K562 (cell line): ENCODE results near the gene PDE6D. TPM values are rescaled to one million over a fixed set of nuclear protein-coding genes. Genes with fewer than 3 reads are reported as not detected.

Experiments used
- ATAC-seq: fragments of 200-7000 bp; cut with Tn5 transposase; 3 replicates; pipeline ENCODE4 v1.9.1; 2020; ENCODE audit warnings: moderate library complexity
- BruUV-seq: library from RNA; stranded (reverse); fragments of 400-500 nt; replicated peaks from 2 replicates; lab custom pipeline; 2021; lab: Mats Ljungman, UMichigan
- CTCF ChIA-PET: fragments of 300-600 bp; formaldehyde crosslinking; extraction: SDS; loops from one replicate; lab custom pipeline; 2021; ENCODE audit warnings: low intra/inter-chr PET ratio; lab: Yijun Ruan, JAX
- POLR2A ChIA-PET: fragments of 300-600, 350-650 bp; sonication (Branson Sonifier 250); formaldehyde crosslinking; extraction: SDS; loops from one replicate; lab custom pipeline; 2021; ENCODE audit warnings: antibody characterized with exemption, inconsistent platforms; lab: Yijun Ruan, JAX
- DNase-seq, 4 experiments: peaks; one replicate each; pipeline versions ENCODE4 v3.0.0 to v3.0.0-alpha.2; 2011 to 2018; ENCODE audit warnings: low spot score in 3 of 4, mixed read lengths in 3 of 4; ENCODE audit errors: extremely low read depth in 1 of 4
- FAIRE-seq: peaks from 2 replicates; lab custom pipeline; 2011; peaks lifted over from hg19 to GRCh38; lab: Jason Lieb, UNC
- H2AFZ ChIP-seq: 2 replicates; pipeline ENCODE4 v1.6.0; 2011; ENCODE audit warnings: low read depth, low read length, control low read depth, inconsistent platforms
- H3K27ac ChIP-seq: fragments of 200-600 bp; 3 replicates; pipeline ENCODE4 v1.8.0; 2011; ENCODE audit warnings: low read depth, mild to moderate bottlenecking, control low read depth, inconsistent platforms, low read length, moderate library complexity, mixed read lengths; ENCODE audit errors: extremely low read depth
- H3K27me3 ChIP-seq, 2 experiments: fragments of 300-600 bp in 1 of 2; 2 replicates in 1 of 2; 3 replicates in 1 of 2; pipeline versions ENCODE4 v1.6.0 to v1.8.0; 2011; ENCODE audit warnings: inconsistent platforms in 2 of 2, low read length in 2 of 2, mild to moderate bottlenecking in 1 of 2, mixed read lengths in 1 of 2, moderate library complexity in 1 of 2; ENCODE audit not compliant: control insufficient read depth in 2 of 2, insufficient read depth in 2 of 2
- H3K36me3 ChIP-seq: fragments of 300-600 bp; 3 replicates; pipeline ENCODE4 v1.8.0; 2011; ENCODE audit warnings: mild to moderate bottlenecking, low read length, inconsistent platforms; ENCODE audit not compliant: control insufficient read depth, insufficient read depth
- H3K4me1 ChIP-seq, 2 experiments: fragments of 200-600 bp in 1 of 2; replicated peaks in 1 of 2; 2 replicates in 1 of 2; 3 replicates in 1 of 2; pipeline versions ENCODE4 v1.5.1 to v1.8.0; 2011; ENCODE audit warnings: inconsistent platforms in 2 of 2, low read length in 2 of 2, mild to moderate bottlenecking in 1 of 2, mixed read lengths in 1 of 2, moderate library complexity in 1 of 2; ENCODE audit not compliant: control insufficient read depth in 2 of 2, insufficient read depth in 2 of 2
- H3K4me2 ChIP-seq: 2 replicates; pipeline ENCODE4 v1.6.1; 2011; ENCODE audit warnings: low read length, control low read depth, inconsistent platforms, mixed read lengths; ENCODE audit not compliant: insufficient read depth
- H3K4me3 ChIP-seq: fragments of 200-600 bp; sonication (generic), shearing (Covaris generic); 2 replicates; pipeline ENCODE4 v1.5.1; 2016; ENCODE audit warnings: control low read depth, inconsistent platforms
- H3K79me2 ChIP-seq: fragments of 200-600 bp; 3 replicates; pipeline ENCODE4 v1.8.0; 2011; ENCODE audit warnings: low read length, inconsistent platforms; ENCODE audit not compliant: control insufficient read depth, insufficient read depth
- H3K9ac ChIP-seq, 2 experiments: 2 replicates each; pipeline versions ENCODE4 v1.6.0 to v1.6.1; 2011; ENCODE audit warnings: low read depth in 2 of 2, low read length in 2 of 2, control low read depth in 1 of 2, inconsistent platforms in 1 of 2, mild to moderate bottlenecking in 1 of 2, mixed read lengths in 1 of 2; ENCODE audit not compliant: insufficient read depth in 1 of 2
- H3K9me1 ChIP-seq: one replicate; pipeline ENCODE4 v1.6.0; 2011; ENCODE audit warnings: inconsistent platforms, mild to moderate bottlenecking, low read length, moderate library complexity; ENCODE audit not compliant: control insufficient read depth, insufficient read depth
- H3K9me3 ChIP-seq: replicated peaks from 2 replicates; pipeline ENCODE4 v1.5.1; 2011; ENCODE audit warnings: low read depth, low read length, inconsistent platforms; ENCODE audit not compliant: control insufficient read depth, insufficient read depth
- H4K20me1 ChIP-seq: replicated peaks from 2 replicates; pipeline ENCODE4 v1.6.1; 2011; ENCODE audit warnings: low read length, inconsistent platforms, mixed read lengths; ENCODE audit not compliant: control insufficient read depth, insufficient read depth
- CBFB ChIP-seq: sonication (generic); formaldehyde crosslinking; IDR thresholded peaks from 2 replicates; pipeline ENCODE4 v1.4.0; 2020; ENCODE audit warnings: mild to moderate bottlenecking, missing genetic modification reagents
- CBX2 ChIP-seq: fragments of 200-600 bp; sonication (generic); IDR thresholded peaks from one replicate; pipeline ENCODE4 v1.6.1; 2012; ENCODE audit warnings: mild to moderate bottlenecking, low read length, inconsistent platforms; ENCODE audit not compliant: insufficient read depth, poor library complexity, severe bottlenecking
- ELF2 ChIP-seq: fragments of 250-450 bp; sonication (Bioruptor Pico); IDR thresholded peaks from 2 replicates; pipeline ENCODE4 v1.5.0; 2021; ENCODE audit warnings: mild to moderate bottlenecking
- HDAC1 ChIP-seq, 2 experiments: fragments of 450-650 bp; IDR thresholded peaks; 2 replicates each; pipeline ENCODE4 v1.6.1; 2016 to 2017; ENCODE audit warnings: inconsistent platforms in 1 of 2, mild to moderate bottlenecking in 1 of 2, moderate library complexity in 1 of 2
- HOXB6 ChIP-seq: fragments of 250-450 bp; sonication (Bioruptor Pico); IDR thresholded peaks from 2 replicates; pipeline ENCODE4 v1.5.1; 2022; ENCODE audit warnings: mild to moderate bottlenecking, borderline replicate concordance
- MTA3 ChIP-seq: fragments of 450-650 bp; formaldehyde crosslinking; IDR thresholded peaks from 2 replicates; pipeline ENCODE4 v1.6.1; 2017; ENCODE audit warnings: mild to moderate bottlenecking, borderline replicate concordance
- POLR2H ChIP-seq: IDR thresholded peaks from 2 replicates; pipeline ENCODE4 v1.6.1; 2016; ENCODE audit warnings: missing genetic modification characterization, low read depth, mild to moderate bottlenecking, control low read depth, missing compliant biosample characterization, moderate library complexity
- SIRT6 ChIP-seq: IDR thresholded peaks from one replicate; pipeline ENCODE4 v1.6.1; 2012; ENCODE audit warnings: low read depth, mild to moderate bottlenecking, control low read depth, inconsistent platforms, low read length, moderate library complexity
- ZKSCAN8 ChIP-seq: fragments of 200-800 bp; sonication (Bioruptor generic); IDR thresholded peaks from 2 replicates; pipeline ENCODE4 v1.6.1; 2016; ENCODE audit warnings: missing genetic modification characterization, missing compliant biosample characterization
- ZNF197 ChIP-seq: fragments of 200-800 bp; sonication (Bioruptor generic); IDR thresholded peaks from 2 replicates; pipeline ENCODE4 v1.6.1; 2016; ENCODE audit warnings: low read depth, missing genetic modification characterization, missing compliant biosample characterization
- ZNF785 ChIP-seq: fragments of 250-450 bp; sonication (Bioruptor Pico); IDR thresholded peaks from 2 replicates; pipeline ENCODE4 v1.4.0; 2020; ENCODE audit warnings: mild to moderate bottlenecking
- in situ Hi-C: fragments of 300-500 bp; cut with MboI; formaldehyde crosslinking; loops from 4 replicates; pipeline ENCODE4 v1.15.0; 2018; ENCODE audit warnings: inconsistent platforms, mixed read lengths
- intact Hi-C: fragments of 100-400 bp; cut with micrococcal nuclease; formaldehyde crosslinking; loops from 2 replicates; pipeline ENCODE4 v1.14.2; 2022
- polyA plus RNA-seq, 8 experiments: library from polyadenylated mRNA; depleted of rRNA in 4 of 8; stranded (reverse) in 5 of 8; unstranded in 3 of 8; fragments of >200 nt; fragmentation: Nextera tagmentation in 2 of 8; fragmentation: Illumina TruSeq in 1 of 8; extraction: Ambion mirVana in 2 of 8; extraction: Trizol in 1 of 8; gene quantifications; 2 replicates each; pipeline versions ENCODE4 v1.2.1 to v1.2.3, GENCODE V29; 2011 to 2014; ENCODE audit warnings: inconsistent platforms in 1 of 8, missing spikeins in 1 of 8
- total RNA-seq, 7 experiments: library from RNA; depleted of rRNA in 6 of 7; stranded (reverse); fragments of >200 nt in 6 of 7; fragmentation: Illumina TruSeq in 2 of 7; extraction: Trizol in 2 of 7; gene quantifications; 2 replicates each; pipeline versions ENCODE4 v1.2.1 to v1.2.3, GENCODE V29; 2011 to 2021; ENCODE audit warnings: low replicate concordance in 1 of 7
- TF ChIP-seq, protein P1 (sequence below): fragments of 250-450 bp; sonication (Bioruptor Pico); IDR thresholded peaks from 2 replicates; pipeline ENCODE4 v1.5.0; 2020; ENCODE audit warnings: mild to moderate bottlenecking, borderline replicate concordance
- TF ChIP-seq, protein P2 (sequence below), 2 experiments: fragments of 250-450 bp in 1 of 2; fragments of 450-650 bp in 1 of 2; sonication (Bioruptor Pico) in 1 of 2; IDR thresholded peaks; 2 replicates each; pipeline versions ENCODE4 v1.6.1 to v1.8.0; 2016 to 2021; ENCODE audit warnings: mild to moderate bottlenecking in 2 of 2, moderate library complexity in 2 of 2, missing compliant biosample characterization in 1 of 2, missing genetic modification characterization in 1 of 2
- TF ChIP-seq, protein P3 (sequence below): sonication (generic); formaldehyde crosslinking; IDR thresholded peaks from 2 replicates; pipeline ENCODE4 v1.8.1; 2022; ENCODE audit warnings: missing genetic modification reagents

The PDE6D gene
- total and polyA plus RNA-seq, 9 of the 15 experiments (the other 6 are each of a cell fraction or from before 2014, with no cell fraction given), result 0.65 to 11.6 (median 7.0) TPM

DNA sequence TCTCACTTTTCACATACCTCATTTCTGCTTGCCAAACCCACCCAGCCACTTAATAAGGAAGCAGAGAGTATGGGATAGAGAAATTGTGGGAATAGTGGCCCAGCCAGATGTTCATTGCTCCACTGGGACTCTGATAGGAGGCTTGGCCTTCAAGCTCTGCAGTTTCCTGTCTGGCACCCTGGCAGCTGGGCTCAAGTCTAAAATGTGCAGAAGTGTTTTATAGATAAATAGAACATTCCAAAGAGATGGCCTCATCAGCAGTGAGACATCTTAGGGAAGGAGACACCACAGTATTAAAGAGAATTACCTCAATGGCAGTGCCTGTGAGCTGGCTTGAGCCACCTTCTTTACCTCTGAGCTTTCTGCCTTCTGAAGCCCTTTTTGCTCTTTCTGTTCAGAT lies 29.8 kb upstream of the PDE6D start:
- Histone ChIP-seq H3K9me3 (no peaks in the 10 kb centered on the region), H4K20me1 (no peaks in the 10 kb centered on the region), H2AFZ (no peak overlapping the region), H3K4me3 (no peak overlapping the region), H3K4me1 (no peaks in the 10 kb centered on the region), H3K4me2 (no peak overlapping the region), H3K36me3 (peaks cover 17% of the 10 kb centered on the region; the same call in 1 of the 3 replicates), H3K27ac (no peak overlapping the region), H3K9me1 (no peaks in the 10 kb centered on the region), H3K9ac (no peak overlapping the region), H3K27me3 (no peaks in the 10 kb centered on the region), H3K79me2 (no peaks in the 10 kb centered on the region)
- in situ Hi-C loops (no loop called here), intact Hi-C loops (no loop called here)
- POLR2A ChIA-PET, result no interaction called here
- BruUV-seq, result no TSS peak
- ATAC-seq (no peak), FAIRE-seq (no peak), DNase-seq (no peak)
- CTCF ChIA-PET, result no interaction called here
- TF ChIP-seq ELF2 (CRISPR knock-in tag), result no peak
- TF ChIP-seq, protein P1, sequence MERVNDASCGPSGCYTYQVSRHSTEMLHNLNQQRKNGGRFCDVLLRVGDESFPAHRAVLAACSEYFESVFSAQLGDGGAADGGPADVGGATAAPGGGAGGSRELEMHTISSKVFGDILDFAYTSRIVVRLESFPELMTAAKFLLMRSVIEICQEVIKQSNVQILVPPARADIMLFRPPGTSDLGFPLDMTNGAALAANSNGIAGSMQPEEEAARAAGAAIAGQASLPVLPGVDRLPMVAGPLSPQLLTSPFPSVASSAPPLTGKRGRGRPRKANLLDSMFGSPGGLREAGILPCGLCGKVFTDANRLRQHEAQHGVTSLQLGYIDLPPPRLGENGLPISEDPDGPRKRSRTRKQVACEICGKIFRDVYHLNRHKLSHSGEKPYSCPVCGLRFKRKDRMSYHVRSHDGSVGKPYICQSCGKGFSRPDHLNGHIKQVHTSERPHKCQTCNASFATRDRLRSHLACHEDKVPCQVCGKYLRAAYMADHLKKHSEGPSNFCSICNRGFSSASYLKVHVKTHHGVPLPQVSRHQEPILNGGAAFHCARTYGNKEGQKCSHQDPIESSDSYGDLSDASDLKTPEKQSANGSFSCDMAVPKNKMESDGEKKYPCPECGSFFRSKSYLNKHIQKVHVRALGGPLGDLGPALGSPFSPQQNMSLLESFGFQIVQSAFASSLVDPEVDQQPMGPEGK (CRISPR knock-in tag), result no peak
- no peak for TF ChIP-seq SIRT6
- no peak for TF ChIP-seq MTA3
- no peak for TF ChIP-seq ZKSCAN8 (CRISPR knock-in tag)
- TF ChIP-seq, protein P2, sequence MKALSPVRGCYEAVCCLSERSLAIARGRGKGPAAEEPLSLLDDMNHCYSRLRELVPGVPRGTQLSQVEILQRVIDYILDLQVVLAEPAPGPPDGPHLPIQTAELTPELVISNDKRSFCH (CRISPR knock-in tag; IDR thresholded peaks at IDR 0.05), result no peak
- TF ChIP-seq, protein P2 (tag; IDR thresholded peaks at IDR 0.05), result no peak
- no peak for TF ChIP-seq CBX2
- TF ChIP-seq, protein P3, sequence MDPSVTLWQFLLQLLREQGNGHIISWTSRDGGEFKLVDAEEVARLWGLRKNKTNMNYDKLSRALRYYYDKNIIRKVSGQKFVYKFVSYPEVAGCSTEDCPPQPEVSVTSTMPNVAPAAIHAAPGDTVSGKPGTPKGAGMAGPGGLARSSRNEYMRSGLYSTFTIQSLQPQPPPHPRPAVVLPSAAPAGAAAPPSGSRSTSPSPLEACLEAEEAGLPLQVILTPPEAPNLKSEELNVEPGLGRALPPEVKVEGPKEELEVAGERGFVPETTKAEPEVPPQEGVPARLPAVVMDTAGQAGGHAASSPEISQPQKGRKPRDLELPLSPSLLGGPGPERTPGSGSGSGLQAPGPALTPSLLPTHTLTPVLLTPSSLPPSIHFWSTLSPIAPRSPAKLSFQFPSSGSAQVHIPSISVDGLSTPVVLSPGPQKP (CRISPR knock-in tag), result no peak
- TF ChIP-seq POLR2H (tag), result no peak
- TF ChIP-seq CBFB (CRISPR knock-in tag), result no peak
- TF ChIP-seq ZNF785, result no peak
- no peak for TF ChIP-seq ZNF197 (CRISPR knock-in tag)
- no peak for TF ChIP-seq HOXB6 (CRISPR knock-in tag)
- no peak for TF ChIP-seq HDAC1 (IDR thresholded peaks at IDR 0.05)
